Measurements from ENCODE around the gene IL16.

IL16 gene

GRCh38 chr15:81174792-81175327 lies 21.8 kb upstream of the IL16 start:
- DNase-seq (ENCODE audit: insufficient read length, low spot score) (no peak), FAIRE-seq (no peak)
- TF ChIP-seq CTCF (IDR thresholded peaks at IDR 0.05; ENCODE audit: insufficient read depth, missing control alignments): no peak

DNA sequence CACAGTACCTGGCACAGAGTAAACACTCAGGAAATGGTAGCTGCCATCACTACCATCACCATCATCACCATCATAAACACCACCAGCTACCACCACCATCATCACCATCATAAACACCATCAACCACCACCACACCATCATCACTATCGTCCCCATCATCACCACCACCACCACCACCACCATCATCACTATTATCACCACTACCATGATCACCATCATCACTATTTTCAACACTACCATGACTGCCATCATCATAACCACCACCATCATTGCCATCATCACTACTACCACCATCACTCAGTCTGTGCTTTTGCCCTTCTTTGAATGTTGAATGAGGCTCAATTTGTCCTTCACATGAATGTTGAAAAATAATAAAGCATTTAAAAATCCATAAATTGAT lies 21.2 kb upstream of the IL16 start:
- no peak for TF ChIP-seq CTCF (IDR thresholded peaks at IDR 0.05; ENCODE audit: insufficient read depth, missing control alignments)
- no peak for DNase-seq (ENCODE audit: insufficient read length, low spot score)
- FAIRE-seq: no peak

DNA sequence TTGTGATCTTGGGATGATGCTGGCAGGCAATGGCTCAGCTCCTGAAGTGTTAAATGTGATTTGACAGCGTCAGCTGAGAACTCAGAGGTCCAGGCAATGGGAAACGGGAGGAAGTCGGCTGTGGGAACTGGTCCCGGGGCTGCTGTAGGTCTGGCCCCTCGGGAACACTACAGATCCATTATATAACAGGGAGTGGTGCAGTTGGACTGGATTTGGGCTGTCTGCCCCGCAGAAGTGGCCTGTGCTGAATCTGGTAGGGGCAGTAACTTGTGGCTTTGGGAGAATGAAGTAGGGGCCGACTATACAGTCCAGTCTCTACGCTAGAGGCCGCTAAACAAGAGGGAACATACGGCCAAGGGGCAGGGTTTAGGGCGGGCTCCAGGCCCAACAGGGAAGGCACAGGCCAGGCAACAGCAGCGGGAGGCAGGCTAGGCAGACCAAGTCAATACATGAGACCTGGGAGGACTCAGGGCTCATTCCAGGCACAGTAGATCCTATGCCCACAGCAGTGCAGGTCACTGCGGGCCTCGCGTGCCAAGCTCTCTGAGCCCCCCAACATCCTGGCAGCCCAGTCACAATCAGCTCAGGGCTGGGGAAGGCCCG lies 20.3 kb upstream of the IL16 start:
- DNase-seq (ENCODE audit: insufficient read length, low spot score) (no peak), FAIRE-seq (no peak)
- no peak for TF ChIP-seq CTCF (IDR thresholded peaks at IDR 0.05; ENCODE audit: insufficient read depth, missing control alignments)

DNA sequence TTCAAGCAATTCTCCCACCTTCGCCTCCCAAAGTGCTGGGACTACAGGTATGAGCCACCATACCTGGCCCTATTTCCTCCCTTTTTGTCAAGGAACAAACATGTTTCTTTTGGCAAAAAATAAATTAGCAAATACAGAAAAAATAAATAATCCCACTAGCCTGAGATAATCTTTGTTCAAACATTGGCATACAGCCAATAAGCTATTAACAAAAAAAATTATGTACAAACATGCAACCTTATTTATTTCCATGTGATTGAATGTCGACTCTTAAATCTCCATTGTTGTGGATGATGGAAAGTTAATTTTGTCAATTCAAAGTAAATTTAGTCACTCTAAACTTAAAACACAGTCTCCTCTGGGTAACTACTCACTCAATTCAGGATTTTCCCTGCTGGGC lies 18.3 kb upstream of the IL16 start:
- FAIRE-seq (no peak), DNase-seq (ENCODE audit: insufficient read length, low spot score) (no peak)
- no peak for TF ChIP-seq CTCF (IDR thresholded peaks at IDR 0.05; ENCODE audit: insufficient read depth, missing control alignments)

- FAIRE-seq (no peak), DNase-seq (ENCODE audit: insufficient read length, low spot score) (no peak)
- TF ChIP-seq CTCF (IDR thresholded peaks at IDR 0.05; ENCODE audit: insufficient read depth, missing control alignments): no peak
Observed at GRCh38 chr15:81181220-81181619, 15.5 kb upstream of the IL16 start.

DNA sequence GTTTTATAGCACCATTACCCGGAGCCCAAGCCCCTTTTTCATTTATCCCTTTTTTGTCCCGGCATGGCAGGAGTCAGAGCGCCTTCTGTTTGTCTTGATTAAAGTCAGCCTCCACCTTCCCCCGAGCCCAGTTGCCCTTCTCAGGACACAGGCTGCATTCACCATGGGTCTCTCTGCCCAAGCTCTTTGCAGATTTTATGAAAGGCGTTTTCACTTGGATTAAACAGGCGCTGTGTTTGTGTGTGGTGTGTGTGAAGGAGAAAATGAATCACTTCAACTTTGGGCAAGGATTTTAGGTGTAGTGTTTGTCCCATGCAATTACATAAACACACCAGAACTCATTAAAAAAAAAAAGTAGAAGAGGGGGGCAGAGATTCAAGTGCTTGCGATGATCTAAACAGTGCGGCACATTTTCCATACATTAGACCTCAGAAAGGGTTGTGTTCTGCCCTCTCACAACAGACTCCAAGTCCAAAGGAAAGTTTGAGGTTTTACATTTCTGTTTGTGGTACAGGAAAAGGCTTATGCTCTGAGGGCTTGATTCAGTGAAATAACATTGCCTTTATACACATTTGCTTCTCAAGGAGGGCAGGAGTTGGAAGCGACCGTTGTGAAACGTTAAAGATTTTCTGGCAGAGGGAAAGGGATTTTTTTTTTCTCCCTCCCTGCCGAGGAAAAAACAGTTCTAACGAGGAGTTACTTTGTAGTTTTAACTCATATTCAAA lies 14.5 kb upstream of the IL16 start:
- TF ChIP-seq CTCF (IDR thresholded peaks at IDR 0.05; ENCODE audit: insufficient read depth, missing control alignments): no peak
- no peak for DNase-seq (ENCODE audit: insufficient read length, low spot score)
- no peak for FAIRE-seq

Measured in D721Med (cell line).